ENCODE results near the gene TDRD9.

TDRD9 gene

DNA sequence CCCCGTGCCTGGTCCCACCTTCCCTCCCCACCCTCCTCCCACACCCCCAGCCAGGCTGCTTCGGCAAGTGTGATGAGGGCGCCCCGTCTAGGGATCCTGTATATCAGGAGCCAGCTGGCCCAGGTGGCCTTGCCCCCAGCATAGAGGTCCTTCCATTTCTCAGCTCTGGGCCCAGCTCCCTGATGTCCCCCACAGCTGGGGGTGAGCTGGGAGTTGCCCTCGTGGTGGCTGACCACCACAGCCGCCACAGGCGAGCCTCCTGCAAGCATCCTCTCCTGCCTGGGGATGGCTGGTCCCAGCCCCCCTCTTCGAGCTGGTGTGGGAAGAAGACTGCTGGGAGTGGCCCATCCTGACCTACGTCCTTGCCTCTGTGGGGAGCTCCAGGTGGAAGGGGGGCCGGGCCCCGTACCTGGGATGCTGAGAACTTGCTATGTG is 164.7 kb downstream of the TDRD9 start:
- no peak for DNase-seq (ENCODE audit: low read depth in 2 of 2)

DNA sequence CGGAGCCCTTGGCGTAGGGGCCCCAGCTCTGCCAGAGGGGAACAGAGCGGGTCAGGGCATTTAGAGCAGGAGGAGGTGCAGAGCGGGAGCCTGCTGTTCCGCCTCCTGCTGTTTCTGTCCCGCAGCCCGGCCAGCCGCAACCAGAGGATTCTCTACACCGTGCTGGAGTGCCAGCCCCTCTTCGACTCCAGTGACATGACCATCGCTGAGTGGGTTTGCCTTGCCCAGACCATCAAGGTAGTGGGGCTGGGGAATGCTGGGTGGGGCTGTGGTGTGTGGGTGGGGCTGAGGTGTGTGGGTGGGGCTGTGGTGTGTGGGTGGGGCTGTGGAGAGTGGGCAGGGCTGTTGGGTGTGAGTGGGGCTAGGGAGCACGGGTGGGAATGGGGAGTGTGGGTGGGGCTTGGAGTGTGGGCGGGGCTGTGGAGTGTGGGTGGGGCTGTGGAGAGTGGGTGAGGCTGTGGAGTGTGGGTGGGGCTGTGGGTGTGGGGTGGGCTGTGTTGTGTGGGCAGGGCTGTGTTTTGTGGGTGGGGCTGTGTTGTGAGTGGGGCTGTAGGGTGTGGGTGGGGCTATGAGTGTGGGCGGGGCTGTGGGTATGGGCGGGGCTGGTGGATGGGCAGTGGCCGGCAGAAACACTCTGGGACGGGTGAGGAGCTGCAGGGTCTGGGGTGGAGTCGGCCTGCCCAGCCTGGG is 165.3 kb downstream of the TDRD9 start:
- no peak for DNase-seq (ENCODE audit: low read depth in 2 of 2)

DNA sequence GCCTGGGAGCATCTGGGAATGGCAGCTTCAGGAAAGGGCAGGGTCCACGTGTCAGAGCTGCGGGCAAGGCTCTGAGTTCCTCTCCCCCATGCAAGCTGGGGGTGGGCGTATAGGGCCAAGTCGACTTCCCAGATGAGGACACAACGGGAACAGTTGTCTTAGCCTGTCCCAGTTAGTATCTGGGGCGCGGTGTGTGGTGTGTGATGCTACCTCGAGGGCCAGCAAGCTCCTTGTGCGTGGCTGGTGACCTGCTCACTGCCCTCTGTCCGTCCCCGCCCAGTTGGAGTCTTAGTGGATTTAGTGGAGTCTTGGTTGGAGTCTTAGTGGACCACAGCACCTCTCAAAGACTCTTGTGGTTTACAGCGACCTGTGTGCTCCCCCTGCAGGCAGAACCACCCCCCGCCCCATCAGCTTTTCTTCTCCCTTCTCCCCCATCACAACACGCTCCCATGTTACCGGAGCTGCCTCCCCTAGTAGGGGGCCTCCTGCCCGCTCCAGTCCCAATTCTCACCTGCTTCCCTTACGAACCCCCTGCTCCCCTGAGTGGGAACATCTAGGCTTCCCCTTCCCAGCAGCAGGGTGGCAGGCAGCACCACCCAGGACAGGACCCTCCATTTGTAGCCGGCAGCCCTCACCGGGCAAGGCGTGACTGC is 165.9 kb downstream of the TDRD9 start:
- DNase-seq (ENCODE audit: low read depth in 2 of 2), result no peak

DNA sequence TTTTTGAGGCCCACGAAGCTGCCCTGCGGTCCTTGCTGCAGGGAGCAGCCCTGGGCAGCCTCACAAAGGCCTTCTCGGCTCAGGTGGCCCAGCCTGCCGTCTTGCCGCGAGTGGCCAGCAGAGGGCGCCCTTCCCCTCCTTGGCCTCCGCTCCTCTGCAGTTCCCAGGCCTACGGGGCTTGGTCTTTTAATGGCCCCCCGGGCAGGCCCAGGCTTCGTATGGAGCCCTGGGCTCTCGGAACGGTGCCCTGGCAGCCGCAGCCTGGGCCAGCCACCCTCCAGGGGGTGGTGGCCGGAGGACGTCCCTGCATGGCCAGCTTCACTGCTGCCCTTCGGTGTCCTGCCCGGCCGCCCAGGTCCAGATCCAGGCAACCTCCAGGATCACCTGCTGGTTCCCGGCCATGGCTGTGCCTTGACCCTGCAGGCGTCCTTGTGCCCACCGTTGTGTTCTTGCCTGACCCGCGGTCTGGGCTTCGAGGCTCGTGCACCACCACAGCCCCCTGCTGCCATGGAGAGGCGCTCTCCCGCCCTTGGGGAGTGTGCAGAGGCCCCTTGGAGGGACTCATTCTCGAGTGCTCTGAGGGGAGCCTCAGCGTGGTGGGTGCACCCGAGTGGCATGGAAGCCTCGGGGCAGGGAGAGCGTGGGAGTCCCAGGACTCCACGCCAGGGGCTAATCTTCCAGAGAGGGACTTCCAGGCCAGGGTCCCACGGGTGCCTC is 166.6 kb downstream of the TDRD9 start:
- DNase-seq (ENCODE audit: low read depth in 2 of 2), result peak; percentile 66 to 90

DNA sequence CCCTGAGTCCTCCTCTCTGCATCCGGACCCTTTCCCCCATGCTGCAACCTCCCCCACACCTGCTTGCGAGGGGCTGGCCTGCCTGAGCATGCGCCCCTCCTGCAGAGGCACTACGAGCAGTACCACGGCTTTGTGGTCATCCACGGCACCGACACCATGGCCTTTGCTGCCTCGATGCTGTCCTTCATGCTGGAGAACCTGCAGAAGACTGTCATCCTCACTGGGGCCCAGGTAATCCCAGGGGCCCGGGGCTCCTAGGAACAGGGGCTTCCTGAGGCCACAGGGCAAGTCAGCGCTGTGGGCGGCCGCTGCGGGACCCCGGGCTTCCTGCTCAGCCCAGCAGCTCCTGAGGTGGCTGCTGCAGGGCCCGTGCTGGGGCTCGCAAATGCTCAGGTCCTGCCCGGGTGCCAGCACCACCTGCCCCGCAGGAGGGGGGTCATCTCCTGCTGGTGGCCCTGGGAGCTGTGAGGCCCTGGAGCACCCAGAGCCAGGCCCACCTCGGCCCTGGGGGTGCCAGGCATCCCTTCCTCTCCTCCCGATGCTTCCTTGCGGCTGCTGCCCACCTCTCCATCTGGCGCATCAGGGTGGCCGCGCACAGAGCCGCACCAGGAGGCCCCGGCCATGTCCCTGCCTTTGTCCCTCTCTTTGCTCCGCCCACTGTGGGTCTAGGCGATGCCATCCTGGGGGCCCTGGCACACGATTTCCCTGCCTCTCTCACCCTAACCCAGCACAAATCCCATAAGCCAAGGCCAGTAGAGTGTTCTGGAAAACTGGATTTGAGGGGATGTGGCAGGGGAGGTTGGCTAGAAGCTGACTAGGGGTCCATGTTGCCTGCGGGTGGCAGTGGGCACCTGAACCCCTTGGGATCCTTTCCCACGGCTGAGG is 167.4 kb downstream of the TDRD9 start:
- no peak for DNase-seq (ENCODE audit: low read depth in 2 of 2)

DNA sequence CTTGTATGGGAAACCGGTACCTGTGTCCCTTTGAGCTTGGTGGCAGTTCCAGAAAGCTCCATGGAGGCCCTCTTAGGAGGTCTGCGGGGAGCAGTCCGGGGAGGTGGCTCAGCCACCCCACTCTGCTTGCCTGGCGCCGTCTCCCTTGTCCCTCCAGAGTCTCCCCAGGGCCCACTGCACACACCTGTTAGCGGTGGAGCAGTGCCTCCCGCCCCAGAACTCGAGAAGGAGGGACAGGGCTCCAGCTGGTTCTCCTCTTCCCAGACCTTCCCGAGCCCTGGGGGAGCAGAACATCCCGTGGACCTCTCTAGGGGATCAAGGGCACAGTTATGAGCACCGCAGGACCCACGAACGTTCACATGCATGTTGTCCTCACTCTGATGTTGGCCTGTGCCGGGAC is 168.1 kb downstream of the TDRD9 start:
- DNase-seq (ENCODE audit: low read depth in 2 of 2), result no peak

DNA sequence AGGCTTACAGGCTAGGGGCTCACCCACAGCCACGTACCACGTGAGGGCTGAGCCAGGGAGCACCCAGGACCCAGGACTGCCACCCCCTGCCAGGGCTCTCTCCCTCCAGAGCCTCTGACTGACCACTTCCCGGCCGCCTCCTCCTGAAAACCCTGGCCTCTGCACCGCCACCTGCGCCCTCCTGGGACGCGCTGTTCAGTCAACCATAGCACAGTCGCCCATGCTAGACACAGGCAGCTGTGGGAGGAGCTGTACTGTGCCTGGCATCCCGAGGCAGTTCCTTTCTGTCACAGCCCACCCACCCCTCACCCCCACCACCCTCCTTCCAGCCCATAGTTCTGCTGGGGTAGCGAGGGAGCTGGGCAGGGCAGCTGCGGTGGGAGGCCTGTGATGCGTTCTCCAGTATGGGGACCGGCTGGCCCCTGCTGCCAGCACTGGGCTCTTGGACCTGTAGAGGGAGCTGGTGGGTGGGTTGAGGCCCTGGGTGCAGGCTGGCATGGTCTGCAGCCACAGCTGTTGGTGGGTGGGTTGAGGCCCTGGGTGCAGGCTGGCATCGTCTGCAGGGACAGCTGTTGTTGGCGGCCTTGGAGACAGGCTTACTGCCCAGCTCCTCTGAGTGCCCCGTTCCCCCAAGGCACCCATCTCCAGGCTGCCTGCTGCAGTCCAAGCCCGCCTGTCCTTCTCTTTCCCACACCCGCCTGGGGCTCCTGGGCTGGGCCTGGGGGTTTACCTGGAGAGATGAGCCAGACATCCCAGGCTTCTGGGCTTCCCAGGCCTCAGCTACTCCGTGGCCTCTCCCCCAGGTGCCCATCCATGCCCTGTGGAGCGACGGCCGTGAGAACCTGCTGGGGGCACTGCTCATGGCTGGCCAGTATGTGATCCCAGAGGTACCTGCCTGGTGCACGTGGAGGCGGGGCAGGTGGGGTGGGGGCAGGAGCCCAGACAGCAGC is 168.8 kb downstream of the TDRD9 start:
- no peak for DNase-seq (ENCODE audit: low read depth in 2 of 2)

DNA sequence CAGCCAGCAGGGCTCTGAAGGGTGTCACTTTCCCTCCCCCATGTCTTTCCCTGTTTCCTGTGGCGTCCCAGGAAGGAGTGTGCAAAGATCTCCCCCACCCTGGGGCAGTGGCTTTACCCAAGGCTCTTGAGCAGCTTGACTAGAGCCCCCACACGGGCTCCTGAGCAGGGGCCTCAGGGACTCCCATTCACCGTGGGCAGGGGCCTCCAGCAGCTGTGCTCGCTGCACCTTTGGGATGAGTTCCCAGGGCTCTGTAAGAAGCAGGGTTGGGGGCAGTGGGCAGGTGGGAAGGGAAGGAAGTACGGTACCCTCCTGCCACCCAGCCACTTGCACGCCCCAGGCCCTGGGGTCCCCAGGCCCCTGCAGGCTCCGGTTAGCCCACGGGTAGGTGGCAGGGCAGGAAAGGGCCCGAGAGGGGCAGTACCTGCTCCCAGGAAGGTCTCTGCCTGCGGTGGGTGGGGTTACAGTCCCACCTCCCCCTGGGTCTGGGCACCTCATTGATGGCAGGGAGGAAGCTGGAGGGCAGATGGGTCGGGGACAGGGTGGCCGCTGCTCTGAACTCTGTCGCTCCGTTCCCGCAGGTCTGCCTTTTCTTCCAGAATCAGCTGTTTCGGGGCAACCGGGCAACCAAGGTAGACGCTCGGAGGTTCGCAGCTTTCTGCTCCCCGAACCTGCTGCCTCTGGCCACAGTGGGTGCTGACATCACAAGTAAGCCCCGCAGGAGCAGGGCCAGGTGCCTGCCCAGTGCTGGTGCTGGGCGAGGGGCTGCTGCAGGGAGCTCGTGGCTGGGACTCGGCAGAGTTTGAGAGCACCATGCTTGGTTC is 170.2 kb downstream of the TDRD9 start:
- DNase-seq (ENCODE audit: low read depth in 2 of 2), result no peak

DNA sequence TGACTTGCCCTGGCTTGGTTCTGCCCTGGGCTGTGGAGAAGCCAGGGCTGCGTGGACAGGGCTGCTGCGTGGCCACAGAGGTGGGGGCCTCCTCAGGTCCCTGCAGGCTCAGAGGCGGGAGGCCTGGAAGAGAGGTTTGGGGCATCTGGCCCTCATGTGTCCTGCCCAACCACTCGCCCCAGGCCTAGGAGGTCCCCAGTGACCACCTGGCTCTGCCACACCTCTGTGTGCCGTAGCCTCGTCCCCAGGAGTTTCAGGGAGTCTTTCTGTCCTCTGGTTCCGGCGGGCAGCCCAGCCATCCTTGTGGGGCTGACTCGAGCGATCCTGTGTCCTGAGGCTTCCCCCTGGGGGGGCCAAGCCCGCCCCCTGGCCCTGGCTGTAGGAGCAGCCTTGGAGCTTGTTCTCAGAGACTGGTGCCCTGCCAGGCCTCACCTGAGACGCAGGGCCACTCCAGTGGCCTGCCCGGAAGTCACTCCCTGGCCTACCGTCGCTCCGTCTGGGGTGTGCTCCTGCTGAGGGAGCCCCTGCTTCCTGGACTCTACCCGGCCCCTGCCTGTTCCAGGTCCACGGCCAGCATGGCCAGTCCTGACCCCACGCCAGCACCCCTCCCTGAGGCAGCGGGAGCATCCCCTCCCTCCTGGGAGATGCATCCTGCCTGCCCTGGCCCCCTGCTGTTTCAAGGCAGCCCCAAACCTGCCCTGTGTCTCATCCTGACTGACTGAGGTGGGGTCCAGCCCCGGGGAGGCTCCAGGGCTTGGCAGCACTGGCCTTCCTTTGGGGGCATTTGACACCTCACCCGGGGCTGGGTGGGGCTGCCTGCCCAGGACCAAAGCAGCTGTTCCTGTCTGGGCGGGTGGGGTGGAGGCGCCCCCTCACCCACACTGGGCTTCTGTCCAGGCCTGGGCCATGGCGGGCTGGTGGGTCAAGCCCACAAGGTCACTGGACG is 171.1 kb downstream of the TDRD9 start:
- DNase-seq (ENCODE audit: low read depth in 2 of 2), result no peak

DNA sequence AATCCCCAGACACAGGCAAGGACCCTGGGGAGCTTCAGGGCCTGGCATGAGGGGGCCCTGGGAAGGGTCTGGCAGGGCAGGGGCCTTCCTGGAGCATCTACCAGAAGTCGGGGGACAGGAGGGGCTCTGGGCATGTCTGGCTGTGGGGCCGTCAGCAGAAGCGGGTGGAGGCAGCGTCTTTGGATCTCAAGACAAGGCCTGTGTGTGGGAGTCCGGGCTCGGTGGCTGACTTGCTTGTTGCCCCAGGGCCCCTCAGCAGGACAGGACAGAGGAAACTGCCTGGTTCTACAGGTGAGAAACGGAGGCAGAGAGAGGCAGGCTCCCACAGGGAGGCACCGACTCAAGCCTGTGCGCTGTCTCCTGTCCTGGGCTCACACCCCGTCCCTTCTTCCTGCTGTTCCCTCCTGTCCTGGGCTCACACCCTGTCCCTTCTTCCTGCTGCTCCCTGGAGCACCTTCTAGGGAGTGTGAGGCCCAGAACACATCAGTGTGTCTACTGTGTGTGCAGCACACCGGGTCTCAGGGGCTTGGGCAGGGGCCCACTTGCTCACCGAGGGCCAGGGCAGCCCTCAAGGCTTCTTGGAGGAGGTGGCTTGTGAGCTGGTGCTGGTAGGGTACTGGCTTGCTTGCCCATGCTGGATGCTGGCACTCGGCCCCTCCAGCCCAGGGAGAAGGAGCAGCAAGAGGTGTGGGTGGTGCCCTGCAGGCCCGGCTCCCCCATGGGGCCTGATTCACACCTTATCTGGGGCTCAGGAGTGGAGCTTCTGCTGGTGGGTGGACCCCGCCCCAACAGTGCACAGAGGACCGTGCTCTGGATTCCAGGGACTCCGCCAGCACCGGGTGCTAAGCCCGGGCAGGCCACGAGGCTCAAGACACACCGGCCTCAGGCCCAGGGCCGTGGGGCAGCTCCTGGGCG is 172.2 kb downstream of the TDRD9 start:
- DNase-seq (ENCODE audit: low read depth in 2 of 2), result no peak

DNA sequence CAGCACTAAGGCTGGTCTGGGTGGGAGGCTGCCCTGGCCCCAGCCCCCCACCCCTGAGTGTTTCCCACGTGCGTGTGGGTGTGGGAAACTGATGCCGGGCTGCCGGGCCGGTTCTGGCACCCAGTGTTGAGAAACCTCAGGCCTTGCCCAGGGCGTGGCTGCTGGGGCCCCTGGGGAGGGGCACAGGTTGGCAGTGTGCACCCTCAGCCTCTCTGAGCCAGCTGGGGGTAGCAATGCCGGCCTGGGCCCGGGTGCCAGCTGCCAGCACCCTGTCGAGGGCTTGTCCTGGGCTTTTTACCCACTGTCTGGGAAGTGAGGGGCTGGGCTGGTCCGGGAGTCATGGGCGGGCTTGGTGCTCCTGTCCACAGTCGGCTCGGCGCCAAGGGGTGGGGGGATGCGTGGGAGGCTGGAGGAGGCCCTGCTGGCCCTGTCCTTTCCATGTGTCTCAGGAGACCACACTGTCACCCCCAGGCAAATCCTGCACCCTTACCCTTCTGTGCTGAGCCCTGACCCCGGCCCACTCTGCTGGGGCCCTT is 172.9 kb downstream of the TDRD9 start:
- no peak for DNase-seq (ENCODE audit: low read depth in 2 of 2)

DNA sequence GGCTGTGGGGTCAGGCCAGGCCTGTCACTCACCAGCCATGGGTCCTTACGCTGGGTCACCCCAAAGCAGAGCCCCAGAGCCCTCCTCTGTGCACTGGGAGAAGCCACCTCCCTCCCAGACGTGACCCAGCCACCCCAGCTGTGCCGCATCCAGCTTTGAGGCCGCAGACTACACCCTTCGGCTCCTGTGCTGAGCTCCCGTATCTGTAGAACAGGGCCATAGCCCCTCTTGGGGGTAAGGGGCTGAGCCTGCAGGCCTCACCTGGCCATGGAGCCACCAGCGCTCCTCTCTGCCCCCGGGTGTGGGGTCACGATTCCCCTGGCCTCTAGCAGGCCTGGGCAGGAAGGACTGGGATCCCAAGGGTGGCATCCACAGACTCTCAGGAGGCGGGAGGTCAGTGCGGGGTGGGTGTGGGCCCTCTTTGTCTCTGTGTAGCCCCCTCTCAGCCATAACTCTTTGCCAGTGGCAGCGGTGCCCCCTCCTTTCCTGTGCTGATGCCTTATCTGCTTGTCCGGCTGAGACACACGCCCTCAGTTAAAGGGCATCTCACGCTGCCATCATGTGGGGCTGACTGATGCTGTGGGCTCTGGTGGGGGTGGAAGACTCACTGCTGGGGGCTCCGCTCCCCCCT is 173.5 kb downstream of the TDRD9 start:
- no peak for DNase-seq (ENCODE audit: low read depth in 2 of 2)
